GM21390 (cell line): Measurements from ENCODE around the gene ZCCHC4.

Experiments
- ATAC-seq: cut with Tn5 transposase; IDR thresholded peaks from one replicate; pipeline ENCODE4 v1.9.1; 2021; ENCODE audit not compliant: unreplicated experiment

Gene ZCCHC4

GRCh38 chr4:25376754-25377571, 64.4 kb downstream of the ZCCHC4 start, which contains the start of gene ANAPC4:
TSS of gene ANAPC4 (plus strand) at chr4:25377263. CDS start at chr4:25377428, 165 bp downstream.
- ATAC-seq: peak; percentile 96

- ATAC-seq: peak; percentile 11
Measured at GRCh38 chr4:25377572-25378436, 65.2 kb downstream of the ZCCHC4 start.

GRCh38 chr4:25378437-25378743, 65.8 kb downstream of the ZCCHC4 start:
- ATAC-seq: no peak

- ATAC-seq: no peak
Measured at GRCh38 chr4:25379591-25379990, 67.0 kb downstream of the ZCCHC4 start.

GRCh38 chr4:25383647-25384046, 71.1 kb downstream of the ZCCHC4 start:
- ATAC-seq: no peak

- ATAC-seq: no peak
Measured at GRCh38 chr4:25386926-25387325, 74.4 kb downstream of the ZCCHC4 start.

- no peak for ATAC-seq
Measured at GRCh38 chr4:25397305-25397704, 84.7 kb downstream of the ZCCHC4 start.

- ATAC-seq: no peak
Measured at GRCh38 chr4:25399510-25399909, 86.9 kb downstream of the ZCCHC4 start.

GRCh38 chr4:25401066-25401465, 88.5 kb downstream of the ZCCHC4 start:
- ATAC-seq: no peak

GRCh38 chr4:25402521-25402920, 89.9 kb downstream of the ZCCHC4 start:
- ATAC-seq: no peak

- ATAC-seq: no peak
Measured at GRCh38 chr4:25403699-25404098, 91.1 kb downstream of the ZCCHC4 start.

GRCh38 chr4:25405453-25405852, 92.9 kb downstream of the ZCCHC4 start:
- no peak for ATAC-seq

- ATAC-seq: no peak
Measured at GRCh38 chr4:25406081-25406692, 93.6 kb downstream of the ZCCHC4 start.

GRCh38 chr4:25410820-25411529, 98.4 kb downstream of the ZCCHC4 start:
- ATAC-seq: no peak

GRCh38 chr4:25413261-25413660, 100.7 kb downstream of the ZCCHC4 start:
- ATAC-seq: no peak

- ATAC-seq: no peak
Measured at GRCh38 chr4:25417014-25417413, 104.4 kb downstream of the ZCCHC4 start.
